Hematopoietic multipotent progenitor cell treated with erythropoietin and hydrocortisone succinate and interleukin-3 and kit ligand, for 17 days (in vitro differentiated cells): ENCODE results near the gene THOC6.

Source experiments
- DNase-seq: peaks from one replicate; pipeline ENCODE4 v3.0.0-alpha.2; 2015; ENCODE audit warnings: low spot score

The THOC6 gene

GRCh38 chr16:3015865-3016521, 7.8 kb upstream of the THOC6 start:
- no peak for DNase-seq

GRCh38 chr16:3017344-3017743, 6.5 kb upstream of the THOC6 start:
- no peak for DNase-seq

- DNase-seq: peak; percentile 51
These were observed 5.9 kb upstream of the THOC6 start, which contains the start of gene CLDN6 for GRCh38 chr16:3017794-3018506. TSS of gene CLDN6 (minus strand) at chr16:3018183. CDS start at chr16:3016021, 2,162 bp downstream.

- DNase-seq: no peak
These were observed 4.1 kb upstream of the THOC6 start for GRCh38 chr16:3019594-3020246.

GRCh38 chr16:3020247-3020603, 3.6 kb upstream of the THOC6 start, which contains the start of gene TNFRSF12A:
TSS of gene TNFRSF12A (plus strand) at chr16:3020368. CDS start at chr16:3020398, 30 bp downstream.
- DNase-seq: peak; percentile 66

GRCh38 chr16:3020604-3021448, 3.0 kb upstream of the THOC6 start:
- peak; percentile 40 for DNase-seq

GRCh38 chr16:3021449-3022207, 2.2 kb upstream of the THOC6 start:
- peak; percentile 60 for DNase-seq

- DNase-seq: peak; percentile 72
These were observed 1.6 kb upstream of the THOC6 start for GRCh38 chr16:3022208-3022683.

- no peak for DNase-seq
These were observed 986 bp upstream of the THOC6 start for GRCh38 chr16:3022684-3023414.

- DNase-seq: no peak
These were observed 493 bp upstream of the THOC6 start for GRCh38 chr16:3023415-3023668.

GRCh38 chr16:3025032-3026002, 1.5 kb downstream of the THOC6 start:
- no peak for DNase-seq

- no peak for DNase-seq
These were observed 2.2 kb downstream of the THOC6 start for GRCh38 chr16:3026003-3026378.

GRCh38 chr16:3026609-3027488, 3.0 kb downstream of the THOC6 start:
- no peak for DNase-seq

- DNase-seq: no peak
These were observed 3.6 kb downstream of the THOC6 start for GRCh38 chr16:3027489-3027795.

- DNase-seq: peak; percentile 90
These were observed 4.3 kb downstream of the THOC6 start for GRCh38 chr16:3027983-3028715.

GRCh38 chr16:3028716-3029319, 5.0 kb downstream of the THOC6 start:
- no peak for DNase-seq

- DNase-seq: no peak
These were observed 5.8 kb downstream of the THOC6 start for GRCh38 chr16:3029491-3030221.
